Endothelial cell of umbilical vein (primary cell): ENCODE results near the gene FIBCD1. TPM values are rescaled to one million over a fixed set of nuclear protein-coding genes. Genes with fewer than 3 reads are reported as not detected.

Source experiments
- BruUV-seq: library from RNA; stranded (reverse); fragments of 400-500 nt; replicated peaks from 2 replicates; lab custom pipeline; 2021; lab: Mats Ljungman, UMichigan
- CTCF ChIA-PET: fragments of 300-600, 350-600 bp; sonication (Branson Sonifier 250); formaldehyde crosslinking; loops from one replicate; lab custom pipeline; 2021; ENCODE audit warnings: antibody characterized with exemption, inconsistent platforms; lab: Charles Lee
- POLR2A ChIA-PET: fragments of 300-600, 350-600 bp; sonication (Branson Sonifier 250); formaldehyde crosslinking; loops from one replicate; lab custom pipeline; 2021; ENCODE audit warnings: antibody characterized with exemption, inconsistent platforms; lab: Charles Lee
- DNase-seq: peaks from one replicate; pipeline ENCODE4 v3.0.0-alpha.2; 2011; ENCODE audit warnings: low read depth, low spot score
- FAIRE-seq: peaks from 2 replicates; lab custom pipeline; 2011; peaks lifted over from hg19 to GRCh38; lab: Jason Lieb, UNC
- H2AFZ ChIP-seq: 2 replicates; pipeline ENCODE4 v1.6.0; 2012; ENCODE audit warnings: low read depth, low read length, control low read depth, inconsistent platforms
- H3K27ac ChIP-seq: 2 replicates; pipeline ENCODE4 v1.5.1; 2011; ENCODE audit warnings: low read depth, mild to moderate bottlenecking, control low read depth, low read length, moderate library complexity; ENCODE audit not compliant: insufficient read depth
- H3K27me3 ChIP-seq, 2 experiments: 2 replicates each; pipeline versions ENCODE4 v1.6.0 to v1.6.1; 2011; ENCODE audit warnings: low read length in 2 of 2, mixed read lengths in 1 of 2; ENCODE audit not compliant: control insufficient read depth in 2 of 2, insufficient read depth in 2 of 2
- H3K36me3 ChIP-seq, 2 experiments: 2 replicates in 1 of 2; 3 replicates in 1 of 2; pipeline ENCODE4 v1.5.1; 2011; ENCODE audit warnings: low read length in 2 of 2, mild to moderate bottlenecking in 1 of 2, moderate library complexity in 1 of 2; ENCODE audit not compliant: control insufficient read depth in 2 of 2, insufficient read depth in 2 of 2; ENCODE audit errors: extremely low read depth in 1 of 2
- H3K4me1 ChIP-seq: 3 replicates; pipeline ENCODE4 v1.5.1; 2011; ENCODE audit warnings: mild to moderate bottlenecking, low read length; ENCODE audit not compliant: control insufficient read depth, insufficient read depth; ENCODE audit errors: extremely low read depth
- H3K4me2 ChIP-seq: 2 replicates; pipeline ENCODE4 v1.6.1; 2011; ENCODE audit warnings: low read length, control low read depth, mixed read lengths; ENCODE audit not compliant: insufficient read depth
- H3K4me3 ChIP-seq, 3 experiments: fragments of 200-600 bp in 1 of 3; sonication (generic), shearing (Covaris generic) in 1 of 3; replicated peaks in 1 of 3; 2 replicates each; pipeline ENCODE4 v1.5.1; 2011 to 2016; ENCODE audit warnings: control low read depth in 3 of 3, low read length in 3 of 3, mild to moderate bottlenecking in 2 of 3, inconsistent platforms in 1 of 3, low read depth in 1 of 3, moderate library complexity in 1 of 3; ENCODE audit not compliant: insufficient read depth in 1 of 3
- H3K79me2 ChIP-seq: 2 replicates; pipeline ENCODE4 v1.6.0; 2012; ENCODE audit warnings: low read length, inconsistent platforms; ENCODE audit not compliant: control insufficient read depth, insufficient read depth
- H3K9ac ChIP-seq: replicated peaks from 2 replicates; pipeline ENCODE3; 2011; ENCODE audit warnings: low read length, control low read depth; ENCODE audit not compliant: insufficient read depth; ENCODE audit errors: extremely low read depth
- H3K9me1 ChIP-seq: replicated peaks from 3 replicates; pipeline ENCODE4 v1.6.0; 2011; ENCODE audit warnings: mild to moderate bottlenecking, low read length; ENCODE audit not compliant: control insufficient read depth, insufficient read depth; ENCODE audit errors: extremely low read depth
- H3K9me3 ChIP-seq: replicated peaks from 2 replicates; pipeline ENCODE4 v1.5.1; 2012; ENCODE audit warnings: low read length, inconsistent platforms; ENCODE audit not compliant: control insufficient read depth, insufficient read depth
- H4K20me1 ChIP-seq: replicated peaks from 2 replicates; pipeline ENCODE3; 2011; ENCODE audit warnings: mild to moderate bottlenecking, low read length; ENCODE audit not compliant: control insufficient read depth, insufficient read depth; ENCODE audit errors: extremely low read depth
- EZH2 ChIP-seq: IDR thresholded peaks from 2 replicates; pipeline ENCODE4 v1.6.1; 2012; ENCODE audit warnings: borderline replicate concordance, low read depth, mild to moderate bottlenecking, moderate library complexity, low read length, inconsistent platforms; ENCODE audit not compliant: severe bottlenecking
- FOS ChIP-seq: IDR thresholded peaks from 2 replicates; pipeline ENCODE4 v1.6.1; 2011; ENCODE audit warnings: mild to moderate bottlenecking, low read length, moderate library complexity, borderline replicate concordance; ENCODE audit not compliant: insufficient read depth
- GATA2 ChIP-seq: IDR thresholded peaks from 2 replicates; pipeline ENCODE4 v1.7.0; 2011; ENCODE audit warnings: low read depth, mild to moderate bottlenecking, moderate library complexity, mixed read lengths, low read length; ENCODE audit not compliant: insufficient read length, insufficient read depth
- JUN ChIP-seq: IDR thresholded peaks from 2 replicates; pipeline ENCODE4 v1.6.1; 2011; ENCODE audit warnings: borderline replicate concordance, low read depth; ENCODE audit not compliant: insufficient read length, insufficient read depth
- MYC ChIP-seq: IDR thresholded peaks from one replicate; pipeline ENCODE4 v1.6.1; 2011; ENCODE audit warnings: mild to moderate bottlenecking, low read depth, low read length
- POLR2A ChIP-seq: IDR thresholded peaks from 2 replicates; pipeline ENCODE4 v1.6.1; 2012; ENCODE audit warnings: low read depth, mild to moderate bottlenecking, control low read depth, low read length
- POLR2AphosphoS5 ChIP-seq: IDR thresholded peaks from 2 replicates; pipeline ENCODE4 v1.6.1; 2012; ENCODE audit warnings: low read depth, mild to moderate bottlenecking, control low read depth, low read length, moderate library complexity; ENCODE audit not compliant: insufficient read depth
- dilution Hi-C: fragments of 300-500 bp; cut with MboI; formaldehyde crosslinking; loops from one replicate; pipeline ENCODE4 v1.15.0; 2019; ENCODE audit warnings: low sequenced_read_pairs; ENCODE audit not compliant: extremely low pct_ligation_motif_present
- intact Hi-C: fragments of 100-400 bp; cut with micrococcal nuclease; formaldehyde crosslinking; loops from one replicate; pipeline ENCODE4 v1.10.0; 2022
- polyA plus RNA-seq, 4 experiments: library from polyadenylated mRNA; depleted of rRNA in 3 of 4; stranded (reverse) in 3 of 4; unstranded in 1 of 4; fragments of >200 nt; gene quantifications; 2 replicates each; pipeline versions ENCODE4 v1.2.1 to v1.2.3, GENCODE V29; 2011 to 2012; ENCODE audit warnings: missing spikeins in 1 of 4
- total RNA-seq: library from RNA; stranded (reverse); gene quantifications from 2 replicates; pipeline ENCODE4 v1.2.3, GENCODE V29; 2021
- TF ChIP-seq, protein P1 (sequence below), 2 donors: IDR thresholded peaks; 1 replicate in 1 of 2; 2 replicates in 1 of 2; pipeline ENCODE4 v1.5.1; 2011; ENCODE audit warnings: low read length in 2 of 2, mild to moderate bottlenecking in 2 of 2, moderate library complexity in 2 of 2, control low read depth in 1 of 2, inconsistent platforms in 1 of 2, low read depth in 1 of 2; ENCODE audit not compliant: insufficient read depth in 1 of 2; ENCODE audit errors: extremely low read depth in 1 of 2
- TF ChIP-seq, protein P2 (sequence below): IDR thresholded peaks from 2 replicates; pipeline ENCODE4 v1.6.1; 2011; ENCODE audit not compliant: insufficient read depth, insufficient read length

Gene FIBCD1
- total and polyA plus RNA-seq, 2 donors (not counting 3 experiments of a cell fraction or from before 2014, with no cell fraction given), result 0.14 TPM; not detected in 1

GRCh38 chr9:130918826-130919558 is 20.1 kb downstream of the FIBCD1 start:
- no peak for DNase-seq
- TF ChIP-seq POLR2A, result no peak
- no peak for TF ChIP-seq GATA2
- TF ChIP-seq FOS, result no peak
- TF ChIP-seq, protein P1, sequence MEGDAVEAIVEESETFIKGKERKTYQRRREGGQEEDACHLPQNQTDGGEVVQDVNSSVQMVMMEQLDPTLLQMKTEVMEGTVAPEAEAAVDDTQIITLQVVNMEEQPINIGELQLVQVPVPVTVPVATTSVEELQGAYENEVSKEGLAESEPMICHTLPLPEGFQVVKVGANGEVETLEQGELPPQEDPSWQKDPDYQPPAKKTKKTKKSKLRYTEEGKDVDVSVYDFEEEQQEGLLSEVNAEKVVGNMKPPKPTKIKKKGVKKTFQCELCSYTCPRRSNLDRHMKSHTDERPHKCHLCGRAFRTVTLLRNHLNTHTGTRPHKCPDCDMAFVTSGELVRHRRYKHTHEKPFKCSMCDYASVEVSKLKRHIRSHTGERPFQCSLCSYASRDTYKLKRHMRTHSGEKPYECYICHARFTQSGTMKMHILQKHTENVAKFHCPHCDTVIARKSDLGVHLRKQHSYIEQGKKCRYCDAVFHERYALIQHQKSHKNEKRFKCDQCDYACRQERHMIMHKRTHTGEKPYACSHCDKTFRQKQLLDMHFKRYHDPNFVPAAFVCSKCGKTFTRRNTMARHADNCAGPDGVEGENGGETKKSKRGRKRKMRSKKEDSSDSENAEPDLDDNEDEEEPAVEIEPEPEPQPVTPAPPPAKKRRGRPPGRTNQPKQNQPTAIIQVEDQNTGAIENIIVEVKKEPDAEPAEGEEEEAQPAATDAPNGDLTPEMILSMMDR (IDR thresholded peaks at IDR 0.05; ENCODE audit: extremely low read depth in 1 of 2, insufficient read depth in 1 of 2, low read depth in 1 of 2, low read length in 2 of 2), result no peak
- TF ChIP-seq EZH2, result no peak
- TF ChIP-seq, protein P2, sequence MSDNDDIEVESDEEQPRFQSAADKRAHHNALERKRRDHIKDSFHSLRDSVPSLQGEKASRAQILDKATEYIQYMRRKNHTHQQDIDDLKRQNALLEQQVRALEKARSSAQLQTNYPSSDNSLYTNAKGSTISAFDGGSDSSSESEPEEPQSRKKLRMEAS, result no peak
- TF ChIP-seq MYC, result no peak
- TF ChIP-seq JUN, result no peak
- no peak for TF ChIP-seq POLR2AphosphoS5

More at GRCh38 chr9:130918826-130919558, 20.1 kb downstream of the FIBCD1 start:
- no peak overlapping the region for H3K4me2 ChIP-seq
- no peaks in the 10 kb centered on the region for H3K4me1 ChIP-seq
- H3K36me3 ChIP-seq, result no peaks in the 10 kb centered on the region
- no peak for FAIRE-seq
- H3K9me1 ChIP-seq, result no peaks in the 10 kb centered on the region
- H3K9ac ChIP-seq, result no peak overlapping the region
- BruUV-seq, result no TSS peak
- no peak overlapping the region for H3K4me3 ChIP-seq
- no peaks in the 10 kb centered on the region for H3K79me2 ChIP-seq
- ChIA-PET POLR2A (no interaction called here), CTCF (interaction anchor here (0.8 kb wide), 1 partner anchor 80 kb away, joined by 3 read pairs; no protein-coding TSS in a partner anchor)
- H3K27ac ChIP-seq, result no peak overlapping the region
- intact Hi-C loops, result no loop called here
- H3K27me3 ChIP-seq, result peaks cover 0 to 7% of the 10 kb centered on the region in 2 experiments
- no peak overlapping the region for H2AFZ ChIP-seq
- H4K20me1 ChIP-seq, result no peaks in the 10 kb centered on the region
- dilution Hi-C loops, result no loop called here
- H3K9me3 ChIP-seq, result no peaks in the 10 kb centered on the region
